ENCODE data around the gene SPIRE1. TPM values are rescaled to one million over a fixed set of nuclear protein-coding genes. Genes with fewer than 3 reads are reported as not detected.
"Not testable (repeated sequence)": the region's sequence is repeated elsewhere in the genome, so short reads cannot be mapped to it uniquely, and the experiment has no call there.

SPIRE1 gene
- polyA plus RNA-seq, 1 donor from 2014 or later, result 0.05 TPM

GRCh38 chr18:12658426-12659138, 675 bp upstream of the SPIRE1 start:
- Mint-ChIP-seq H3K4me1 (peaks cover 6 to 12% (median 7%) of the 10 kb centered on the region in 3 donors), H3K27me3 (peaks cover 10% of the 10 kb centered on the region), H3K4me3 (peak overlapping the region; percentile 83 to 99 (median 93)), H3K36me3 (peaks cover 2% of the 10 kb centered on the region), H3K9me3 (no peaks in the 10 kb centered on the region), H3K27ac (peak overlapping the region; percentile 18 to 72 (median 34))

GRCh38 chr18:12656938-12657683, 796 bp downstream of the SPIRE1 start:
- H3K27me3 Mint-ChIP-seq, result peaks cover 13% of the 10 kb centered on the region
- H3K27ac Mint-ChIP-seq, result no peak overlapping the region
- H3K9me3 Mint-ChIP-seq, result no peaks in the 10 kb centered on the region
- peaks cover 2% of the 10 kb centered on the region for H3K36me3 Mint-ChIP-seq
- H3K4me1 Mint-ChIP-seq, result peaks cover 6 to 12% (median 9%) of the 10 kb centered on the region in 3 donors
- H3K4me3 Mint-ChIP-seq, result peak overlapping the region; percentile 44 to 93 (median 78)

GRCh38 chr18:12656605-12656937, 1.3 kb downstream of the SPIRE1 start:
- peak overlapping the region; percentile 44 to 93 (median 78) for H3K4me3 Mint-ChIP-seq
- peaks cover 2% of the 10 kb centered on the region for H3K36me3 Mint-ChIP-seq
- peak overlapping the region in 1 of 3 donors; percentile 3 for H3K27ac Mint-ChIP-seq
- H3K9me3 Mint-ChIP-seq, result no peaks in the 10 kb centered on the region
- H3K27me3 Mint-ChIP-seq, result peaks cover 13% of the 10 kb centered on the region
- H3K4me1 Mint-ChIP-seq, result peaks cover 6 to 12% (median 9%) of the 10 kb centered on the region in 3 donors

GRCh38 chr18:12654971-12655370, 2.9 kb downstream of the SPIRE1 start:
- Mint-ChIP-seq H3K4me3 (peak overlapping the region in 1 of 4 donors; percentile 74), H3K27ac (no peak overlapping the region), H3K36me3 (peaks cover under 1% of the 10 kb centered on the region), H3K4me1 (peaks cover 6 to 12% (median 9%) of the 10 kb centered on the region in 3 donors), H3K27me3 (peaks cover 13% of the 10 kb centered on the region), H3K9me3 (no peaks in the 10 kb centered on the region)

GRCh38 chr18:12652861-12653401, 5.0 kb downstream of the SPIRE1 start:
- Mint-ChIP-seq H3K4me1 (peaks cover 3 to 6% (median 5%) of the 10 kb centered on the region in 3 donors), H3K27ac (no peak overlapping the region), H3K9me3 (no peaks in the 10 kb centered on the region), H3K27me3 (peaks cover 13% of the 10 kb centered on the region), H3K36me3 (no peaks in the 10 kb centered on the region), H3K4me3 (no peak overlapping the region)

GRCh38 chr18:12651651-12652050, 6.3 kb downstream of the SPIRE1 start:
- peaks cover 12% of the 10 kb centered on the region for H3K27me3 Mint-ChIP-seq
- no peaks in the 10 kb centered on the region for H3K9me3 Mint-ChIP-seq
- H3K4me1 Mint-ChIP-seq, result peaks cover 2 to 5% (median 3%) of the 10 kb centered on the region in 3 donors
- no peaks in the 10 kb centered on the region for H3K36me3 Mint-ChIP-seq
- H3K27ac Mint-ChIP-seq, result no peak overlapping the region
- no peak overlapping the region for H3K4me3 Mint-ChIP-seq

- Mint-ChIP-seq H3K9me3 (no peaks in the 10 kb centered on the region), H3K36me3 (no peaks in the 10 kb centered on the region), H3K27ac (no peak overlapping the region), H3K4me3 (no peak overlapping the region), H3K27me3 (peaks cover 3% of the 10 kb centered on the region), H3K4me1 (peaks cover 0 to 2% (median 0%) of the 10 kb centered on the region in 3 donors)
These were observed 10.1 kb downstream of the SPIRE1 start for GRCh38 chr18:12647773-12648172.

- Mint-ChIP-seq H3K36me3 (no peaks in the 10 kb centered on the region), H3K4me3 (no peak overlapping the region), H3K27me3 (peaks cover 3% of the 10 kb centered on the region), H3K4me1 (peaks cover 0 to 2% (median 0%) of the 10 kb centered on the region in 3 donors), H3K27ac (no peak overlapping the region), H3K9me3 (no peaks in the 10 kb centered on the region)
These were observed 12.1 kb downstream of the SPIRE1 start for GRCh38 chr18:12645751-12646203.

GRCh38 chr18:12645254-12645653, 12.7 kb downstream of the SPIRE1 start:
- no peak overlapping the region for H3K4me3 Mint-ChIP-seq
- H3K4me1 Mint-ChIP-seq, result peaks cover 0 to 2% (median 0%) of the 10 kb centered on the region in 3 donors
- no peaks in the 10 kb centered on the region for H3K9me3 Mint-ChIP-seq
- peak overlapping the region in 1 of 3 donors; percentile 86 for H3K27ac Mint-ChIP-seq
- peaks cover 3% of the 10 kb centered on the region for H3K27me3 Mint-ChIP-seq
- H3K36me3 Mint-ChIP-seq, result no peaks in the 10 kb centered on the region

GRCh38 chr18:12643756-12644155, 14.2 kb downstream of the SPIRE1 start:
- not testable (repeated sequence) for H3K9me3 Mint-ChIP-seq, H3K27me3 Mint-ChIP-seq, H3K27ac Mint-ChIP-seq, H3K4me1 Mint-ChIP-seq, H3K36me3 Mint-ChIP-seq, H3K4me3 Mint-ChIP-seq

GRCh38 chr18:12640881-12641200, 17.1 kb downstream of the SPIRE1 start:
- H3K4me3 Mint-ChIP-seq, result no peak overlapping the region
- peaks cover 0 to 3% (median 0%) of the 10 kb centered on the region in 3 donors for H3K9me3 Mint-ChIP-seq
- H3K27ac Mint-ChIP-seq, result no peak overlapping the region
- peaks cover 0 to 2% (median 0%) of the 10 kb centered on the region in 3 donors for H3K4me1 Mint-ChIP-seq
- H3K36me3 Mint-ChIP-seq, result no peaks in the 10 kb centered on the region
- H3K27me3 Mint-ChIP-seq, result peaks cover 3% of the 10 kb centered on the region

- H3K36me3 Mint-ChIP-seq, result no peaks in the 10 kb centered on the region
- no peak overlapping the region for H3K4me3 Mint-ChIP-seq
- peaks cover 3% of the 10 kb centered on the region for H3K27me3 Mint-ChIP-seq
- no peak overlapping the region for H3K27ac Mint-ChIP-seq
- H3K4me1 Mint-ChIP-seq, result no peaks in the 10 kb centered on the region
- peaks cover 0 to 3% (median 0%) of the 10 kb centered on the region in 3 donors for H3K9me3 Mint-ChIP-seq
These were observed 17.7 kb downstream of the SPIRE1 start for GRCh38 chr18:12639990-12640880.

GRCh38 chr18:12638644-12639124, 19.2 kb downstream of the SPIRE1 start:
- Mint-ChIP-seq H3K4me3 (no peak overlapping the region), H3K36me3 (no peaks in the 10 kb centered on the region), H3K27me3 (peaks cover 3% of the 10 kb centered on the region), H3K27ac (peak overlapping the region in 1 of 3 donors; percentile 71), H3K9me3 (peaks cover 0 to 3% (median 0%) of the 10 kb centered on the region in 3 donors), H3K4me1 (no peaks in the 10 kb centered on the region)

- Mint-ChIP-seq H3K4me3 (no peak overlapping the region), H3K36me3 (no peaks in the 10 kb centered on the region), H3K4me1 (no peaks in the 10 kb centered on the region), H3K27me3 (no peaks in the 10 kb centered on the region), H3K9me3 (peaks cover 0 to 3% (median 0%) of the 10 kb centered on the region in 3 donors), H3K27ac (no peak overlapping the region)
These were observed 19.8 kb downstream of the SPIRE1 start for GRCh38 chr18:12637901-12638643.

Measured in IgD-negative memory B cell (primary cell).